Measurements from ENCODE around the gene ST3GAL3.

The ST3GAL3 gene

DNA sequence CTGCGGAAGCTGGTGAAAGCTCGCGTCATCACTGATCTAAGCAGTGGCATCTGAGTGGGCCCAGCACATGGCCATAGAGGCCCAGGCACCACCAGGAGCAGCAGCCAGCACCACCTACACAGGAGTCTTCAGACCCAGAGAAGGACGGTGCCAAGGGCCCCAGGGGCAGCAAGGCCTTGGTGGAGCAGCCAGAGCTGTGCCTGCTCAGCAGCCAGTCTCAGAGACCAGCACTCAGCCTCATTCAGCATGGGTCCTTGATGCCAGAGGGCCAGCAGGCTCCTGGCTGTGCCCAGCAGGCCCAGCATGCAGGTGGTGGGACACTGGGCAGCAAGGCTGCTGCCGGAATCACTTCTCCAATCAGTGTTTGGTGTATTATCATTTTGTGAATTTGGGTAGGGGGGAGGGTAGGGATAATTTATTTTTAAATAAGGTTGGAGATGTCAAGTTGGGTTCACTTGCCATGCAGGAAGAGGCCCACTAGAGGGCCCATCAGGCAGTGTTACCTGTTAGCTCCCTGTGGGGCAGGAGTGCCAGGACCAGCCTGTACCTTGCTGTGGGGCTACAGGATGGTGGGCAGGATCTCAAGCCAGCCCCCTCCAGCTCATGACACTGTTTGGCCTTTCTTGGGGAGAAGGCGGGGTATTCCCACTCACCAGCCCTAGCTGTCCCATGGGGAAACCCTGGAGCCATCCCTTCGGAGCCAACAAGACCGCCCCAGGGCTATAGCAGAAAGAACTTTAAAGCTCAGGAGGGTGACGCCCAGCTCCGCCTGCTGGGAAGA is 223.0 kb downstream of the ST3GAL3 start:
- no peak for DNase-seq

DNA sequence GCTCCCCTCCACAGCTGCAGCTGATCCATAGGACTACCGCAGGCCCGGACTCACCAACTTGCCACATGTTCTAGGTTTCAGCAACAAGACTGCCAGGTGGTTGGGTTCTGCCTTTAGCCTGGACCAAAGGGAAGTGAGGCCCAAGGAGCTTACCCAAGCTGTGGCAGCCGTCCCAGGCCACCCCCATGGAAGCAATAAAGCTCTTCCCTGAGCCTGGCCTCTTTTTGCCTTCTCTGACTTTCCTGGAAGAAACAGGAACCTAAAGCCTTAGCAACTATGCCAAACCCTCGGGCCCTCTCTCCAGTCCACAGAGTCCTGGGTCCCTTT is 223.6 kb downstream of the ST3GAL3 start:
- DNase-seq = no peak

DNA sequence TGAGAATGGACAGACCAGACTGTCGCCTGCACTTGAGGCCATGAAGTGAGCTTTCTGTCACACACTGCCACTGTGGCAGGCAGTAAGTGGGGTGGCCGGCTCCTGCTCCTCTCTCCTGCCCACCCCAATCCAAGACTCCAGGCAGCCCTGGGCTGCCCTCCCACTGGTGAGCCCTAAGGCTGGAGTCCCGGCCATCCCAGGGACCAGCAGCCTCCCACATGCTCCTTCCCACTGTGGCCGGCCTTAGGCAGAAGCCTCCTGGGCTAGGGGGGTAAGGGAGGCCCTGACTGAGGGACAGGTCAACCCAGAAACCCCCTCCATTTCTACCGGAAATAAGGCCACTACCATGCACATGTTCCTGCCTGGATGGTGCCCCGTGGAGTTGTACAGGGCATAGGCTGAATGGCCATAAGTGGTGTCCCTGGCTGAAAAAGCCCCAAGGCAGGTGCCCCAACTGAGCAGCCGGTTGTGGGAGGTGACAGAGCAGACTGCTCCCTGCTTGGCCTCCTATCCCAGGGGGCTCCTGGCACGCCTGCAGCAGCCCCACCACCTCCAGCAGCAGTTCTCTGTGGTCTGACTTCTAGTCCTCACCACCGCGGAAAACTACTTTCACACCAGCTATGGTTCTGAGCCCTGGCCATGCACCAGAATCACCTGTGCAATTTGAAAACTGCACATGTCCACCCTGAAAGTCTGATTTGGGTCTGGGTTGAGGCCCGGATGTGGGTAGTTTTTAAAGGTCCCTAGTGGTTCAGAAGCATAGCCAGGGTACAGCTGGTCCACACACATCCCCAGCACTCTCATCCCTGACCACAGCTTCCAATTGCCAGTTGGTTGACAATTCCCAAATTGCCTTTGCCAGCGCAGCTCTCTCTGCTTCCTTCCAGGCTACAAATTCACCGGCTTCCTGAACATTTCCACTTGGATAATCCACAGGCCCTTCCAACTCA is 224.7 kb downstream of the ST3GAL3 start:
- DNase-seq = no peak

DNA sequence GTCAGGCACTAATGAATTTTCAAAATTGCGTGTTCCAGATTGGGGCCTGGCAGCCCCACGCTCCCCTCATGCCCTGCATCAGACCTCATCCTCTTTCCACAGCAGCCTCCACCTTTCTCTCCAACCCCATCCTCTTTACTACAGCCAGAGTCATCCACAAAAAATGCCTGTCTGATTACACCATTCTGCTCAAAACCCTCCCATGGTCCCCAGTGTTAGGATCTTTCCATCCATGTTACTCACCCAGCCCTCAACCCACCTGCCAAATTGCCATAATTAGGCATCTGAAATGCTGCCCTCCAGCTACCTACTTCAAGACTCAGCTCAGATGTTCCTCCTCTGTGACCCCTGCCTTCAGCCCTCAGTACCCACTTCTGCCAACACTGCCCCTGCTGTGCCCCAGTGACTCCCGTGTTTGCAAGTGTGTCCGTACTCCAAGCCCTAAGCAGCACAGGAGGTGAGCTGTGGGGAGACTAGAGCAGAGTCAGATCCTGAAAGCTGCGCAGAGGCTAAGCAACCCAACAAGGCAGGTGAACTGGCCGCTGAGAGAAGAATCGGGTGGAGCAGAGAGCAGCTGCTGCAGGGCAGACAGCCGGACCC is 225.6 kb downstream of the ST3GAL3 start:
- DNase-seq = no peak

DNA sequence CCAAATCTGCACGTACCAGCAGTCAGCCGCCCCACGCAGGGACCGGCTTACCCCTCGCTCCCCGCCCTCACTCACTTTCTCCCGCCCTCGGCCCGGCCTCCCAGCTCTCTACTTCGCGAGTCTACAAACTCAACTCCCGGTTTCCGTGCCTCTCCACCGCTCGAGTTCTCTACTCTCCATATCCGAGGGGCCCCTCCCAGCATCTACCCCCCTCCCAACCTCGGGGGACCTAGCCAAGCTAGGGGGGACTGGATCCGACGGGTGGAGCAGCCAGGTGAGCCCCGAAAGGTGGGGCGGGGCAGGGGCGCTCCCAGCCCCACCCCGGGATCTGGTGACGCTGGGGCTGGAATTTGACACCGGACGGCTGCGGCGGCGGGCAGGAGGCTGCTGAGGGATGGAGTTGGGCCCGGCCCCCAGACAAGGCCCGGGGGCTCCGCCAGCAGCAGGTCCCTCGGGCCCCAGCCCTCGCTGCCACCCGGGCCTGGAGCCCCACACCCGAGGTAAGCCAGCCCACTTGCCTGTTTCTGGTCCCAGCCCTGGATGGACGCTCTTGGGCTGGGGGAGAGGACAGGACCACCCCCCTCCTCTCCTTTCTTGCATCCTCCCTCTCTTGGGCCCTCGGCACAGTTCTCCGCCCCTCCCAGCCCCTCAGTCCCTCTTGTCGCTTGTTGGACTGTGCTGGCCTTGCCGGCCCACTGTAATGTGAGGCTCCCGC is 226.2 kb downstream of the ST3GAL3 start, which contains the start of gene ARTN:
Gene ARTN, plus strand, starts transcription at position 416 of the 715 bp plus-strand sequence. CDS start 1,856 bp downstream, outside the sequence.
- no peak for DNase-seq

DNA sequence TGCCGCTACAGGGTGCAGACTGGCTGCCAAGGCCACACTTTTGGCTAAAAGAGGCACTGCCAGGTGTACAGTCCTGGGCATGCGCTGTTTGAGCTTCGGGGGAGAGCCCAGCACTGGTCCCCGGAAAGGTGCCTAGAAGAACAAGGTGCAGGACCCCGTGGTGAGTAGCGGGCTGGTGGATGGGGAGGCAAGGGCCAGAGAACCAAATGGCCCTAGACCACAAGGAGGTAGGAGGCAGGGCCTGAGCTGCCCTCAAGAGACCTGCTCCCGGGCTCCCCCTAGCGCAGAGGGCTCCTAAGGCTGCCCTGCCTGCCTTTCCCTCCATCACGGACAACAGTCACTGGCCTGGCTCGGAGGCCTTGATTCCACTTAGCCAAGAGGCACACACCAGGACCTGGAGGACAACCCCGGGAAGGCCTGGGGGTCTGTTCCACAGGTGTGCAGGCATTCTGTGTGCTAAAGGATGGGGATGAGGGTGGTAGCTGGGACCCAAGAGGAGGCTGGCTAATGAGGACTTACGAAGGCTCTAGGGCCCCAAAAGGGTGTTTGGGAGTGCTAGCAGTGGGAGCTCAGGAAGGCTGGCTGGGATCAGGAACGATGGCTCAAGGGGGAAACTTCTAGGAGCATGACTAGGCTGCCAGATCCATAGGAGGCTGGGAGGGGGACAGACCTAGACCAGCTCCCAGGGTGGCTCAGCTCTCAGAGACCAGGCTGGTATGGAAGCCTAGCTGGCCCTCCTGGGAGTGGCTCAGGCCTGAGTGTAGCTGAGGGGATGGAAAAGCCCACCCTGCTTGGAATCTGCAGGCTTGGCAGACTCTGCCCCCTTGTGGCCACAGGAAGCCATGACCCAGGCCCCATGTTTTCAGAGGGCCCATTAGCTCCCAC is 227.0 kb downstream of the ST3GAL3 start:
- no peak for DNase-seq

DNA sequence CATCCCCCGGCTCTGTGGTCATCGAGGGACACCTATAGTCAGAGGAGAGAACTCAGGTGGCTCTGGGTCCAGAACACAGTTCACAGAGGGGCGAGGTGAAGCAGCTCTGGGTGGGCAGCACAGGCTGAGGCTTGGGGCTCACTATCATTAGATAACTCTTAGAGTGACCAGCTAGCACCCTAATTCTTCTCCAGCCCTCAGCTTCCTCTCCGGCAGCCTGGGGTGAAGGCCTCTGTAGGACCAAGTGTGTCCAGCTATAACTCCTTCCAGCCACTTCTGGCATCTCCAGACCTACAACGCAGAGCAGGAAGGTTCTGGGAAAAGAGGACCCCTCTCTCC is 227.6 kb downstream of the ST3GAL3 start:
- no peak for DNase-seq

DNA sequence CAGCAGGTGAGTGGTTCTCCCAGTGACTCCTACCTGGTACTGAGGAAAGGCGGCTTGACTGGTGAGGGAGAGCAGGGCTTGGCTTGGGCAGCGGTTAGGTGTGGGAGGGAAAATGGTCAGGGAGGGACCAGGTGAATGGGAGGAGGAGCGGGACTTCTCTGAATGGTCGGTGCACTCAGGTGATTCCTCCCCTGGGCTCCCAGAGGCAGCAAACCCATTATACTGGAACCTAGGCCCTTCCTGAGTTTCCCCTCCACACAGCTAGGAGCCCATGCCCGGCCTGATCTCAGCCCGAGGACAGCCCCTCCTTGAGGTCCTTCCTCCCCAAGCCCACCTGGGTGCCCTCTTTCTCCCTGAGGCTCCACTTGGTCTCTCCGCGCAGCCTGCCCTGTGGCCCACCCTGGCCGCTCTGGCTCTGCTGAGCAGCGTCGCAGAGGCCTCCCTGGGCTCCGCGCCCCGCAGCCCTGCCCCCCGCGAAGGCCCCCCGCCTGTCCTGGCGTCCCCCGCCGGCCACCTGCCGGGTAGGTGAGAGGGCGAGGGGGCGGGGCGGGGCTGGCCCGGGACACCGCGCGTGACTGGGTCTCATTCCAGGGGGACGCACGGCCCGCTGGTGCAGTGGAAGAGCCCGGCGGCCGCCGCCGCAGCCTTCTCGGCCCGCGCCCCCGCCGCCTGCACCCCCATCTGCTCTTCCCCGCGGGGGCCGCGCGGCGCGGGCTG is 228.5 kb downstream of the ST3GAL3 start:
- DNase-seq = no peak

DNA sequence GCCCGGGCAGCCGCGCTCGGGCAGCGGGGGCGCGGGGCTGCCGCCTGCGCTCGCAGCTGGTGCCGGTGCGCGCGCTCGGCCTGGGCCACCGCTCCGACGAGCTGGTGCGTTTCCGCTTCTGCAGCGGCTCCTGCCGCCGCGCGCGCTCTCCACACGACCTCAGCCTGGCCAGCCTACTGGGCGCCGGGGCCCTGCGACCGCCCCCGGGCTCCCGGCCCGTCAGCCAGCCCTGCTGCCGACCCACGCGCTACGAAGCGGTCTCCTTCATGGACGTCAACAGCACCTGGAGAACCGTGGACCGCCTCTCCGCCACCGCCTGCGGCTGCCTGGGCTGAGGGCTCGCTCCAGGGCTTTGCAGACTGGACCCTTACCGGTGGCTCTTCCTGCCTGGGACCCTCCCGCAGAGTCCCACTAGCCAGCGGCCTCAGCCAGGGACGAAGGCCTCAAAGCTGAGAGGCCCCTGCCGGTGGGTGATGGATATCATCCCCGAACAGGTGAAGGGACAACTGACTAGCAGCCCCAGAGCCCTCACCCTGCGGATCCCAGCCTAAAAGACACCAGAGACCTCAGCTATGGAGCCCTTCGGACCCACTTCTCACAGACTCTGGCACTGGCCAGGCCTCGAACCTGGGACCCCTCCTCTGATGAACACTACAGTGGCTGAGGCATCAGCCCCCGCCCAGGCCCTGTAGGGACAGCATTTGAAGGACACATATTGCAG is 229.3 kb downstream of the ST3GAL3 start:
- no peak for DNase-seq

DNA sequence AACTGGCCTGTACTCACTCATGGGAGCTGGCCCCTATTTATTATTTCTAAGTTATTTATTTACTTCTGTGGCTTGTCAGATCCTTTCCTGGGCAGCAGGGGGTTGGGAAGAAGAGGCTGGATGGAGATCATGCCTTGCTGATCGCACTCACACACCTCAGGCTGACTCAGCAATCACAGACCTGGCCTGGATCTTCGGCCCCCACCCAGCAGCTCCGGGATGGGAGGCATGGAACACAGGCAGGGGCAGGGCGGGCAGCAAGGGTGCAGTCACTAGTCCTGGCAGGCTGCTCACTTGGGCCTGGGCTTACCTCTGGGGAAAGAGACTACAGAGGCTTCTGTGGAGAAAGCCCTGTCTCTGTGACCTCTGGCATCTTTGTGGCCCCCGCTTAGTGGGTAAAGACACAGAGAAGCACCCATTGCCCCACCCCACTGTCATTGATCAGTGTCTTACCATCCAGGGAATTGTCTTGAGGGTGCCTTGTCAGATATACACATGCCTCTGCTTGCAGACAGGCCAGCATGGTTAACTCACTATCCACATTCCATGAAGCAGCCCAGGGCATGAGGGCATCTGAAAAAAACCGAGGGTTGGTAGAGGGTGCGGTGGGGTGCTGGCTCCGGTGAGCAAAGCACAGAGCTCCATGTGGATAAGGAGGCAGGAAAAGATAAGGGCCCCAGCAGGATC is 230.0 kb downstream of the ST3GAL3 start:
- no peak for DNase-seq

DNA sequence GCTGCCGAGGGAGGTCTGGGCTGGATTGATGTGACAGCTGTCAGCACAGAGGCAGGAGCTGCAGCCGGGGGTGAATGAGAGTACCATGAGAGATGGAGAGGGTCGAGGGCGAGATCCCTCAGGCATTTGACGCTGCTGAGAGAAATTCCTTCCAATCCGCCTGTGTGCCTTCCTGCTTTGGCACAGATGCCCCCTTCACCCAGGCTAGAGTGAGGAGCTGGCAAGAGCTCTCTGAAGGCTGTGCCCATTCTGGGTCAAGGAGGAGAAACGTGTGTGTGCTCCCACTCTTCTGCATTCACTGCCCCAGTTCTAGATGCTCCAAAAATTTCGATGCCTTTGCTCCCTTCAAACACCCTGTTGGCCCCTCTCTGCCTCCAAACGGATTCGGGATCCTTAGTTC is 231.0 kb downstream of the ST3GAL3 start:
- DNase-seq = no peak

DNA sequence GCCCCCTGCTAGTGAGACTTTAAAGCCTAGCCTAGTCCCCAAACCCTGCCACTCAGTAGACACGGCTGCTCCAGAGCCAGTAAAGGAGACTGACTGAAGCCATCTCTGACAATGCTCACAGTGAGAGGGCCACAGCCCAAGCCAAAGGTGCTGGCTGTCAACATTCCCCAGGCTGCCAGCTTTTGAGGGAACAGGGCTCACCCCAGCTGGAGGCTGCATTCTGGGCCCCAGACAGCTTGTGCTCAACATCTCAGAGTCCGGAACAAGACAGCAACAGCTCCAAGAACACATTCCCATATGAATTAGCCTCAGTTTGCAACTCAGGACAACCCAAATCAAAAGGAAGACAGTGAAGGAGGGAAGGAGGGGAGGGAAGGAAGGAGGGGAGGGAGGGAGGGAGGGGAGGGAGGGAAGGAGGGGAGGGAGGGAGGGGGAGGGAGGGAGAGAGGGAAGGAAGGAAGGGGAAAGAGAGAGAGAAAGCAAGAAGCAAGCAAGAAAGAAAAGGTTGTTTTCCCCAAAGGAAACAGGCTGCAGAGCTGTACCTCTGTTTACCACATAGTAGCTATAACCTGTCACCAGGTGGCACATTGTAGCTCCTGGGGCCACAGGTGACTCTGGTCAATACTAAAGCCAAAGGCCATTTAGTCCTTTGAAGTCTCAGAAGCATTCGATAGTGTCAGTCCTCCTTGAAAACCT is 231.7 kb downstream of the ST3GAL3 start:
- no peak for DNase-seq

DNA sequence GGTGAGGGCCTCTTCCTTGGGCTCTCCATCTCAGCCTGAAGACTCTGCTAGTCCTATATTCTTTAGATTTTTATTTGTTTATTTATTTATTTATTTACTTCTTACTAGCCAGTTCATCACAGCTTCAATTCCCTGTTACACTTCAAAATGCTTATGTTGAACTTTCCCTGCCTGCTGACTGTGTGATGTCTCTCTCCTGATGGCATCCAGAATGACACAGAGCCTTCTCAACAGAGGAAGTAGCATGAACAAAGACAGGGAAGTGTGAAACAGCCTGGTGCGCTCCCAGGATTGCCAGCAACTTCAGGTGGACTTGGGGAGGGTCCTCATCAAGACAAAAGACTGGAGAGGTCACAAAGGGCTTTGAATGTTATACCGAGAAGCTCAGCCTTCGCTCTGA is 235.1 kb downstream of the ST3GAL3 start:
- no peak for DNase-seq

DNA sequence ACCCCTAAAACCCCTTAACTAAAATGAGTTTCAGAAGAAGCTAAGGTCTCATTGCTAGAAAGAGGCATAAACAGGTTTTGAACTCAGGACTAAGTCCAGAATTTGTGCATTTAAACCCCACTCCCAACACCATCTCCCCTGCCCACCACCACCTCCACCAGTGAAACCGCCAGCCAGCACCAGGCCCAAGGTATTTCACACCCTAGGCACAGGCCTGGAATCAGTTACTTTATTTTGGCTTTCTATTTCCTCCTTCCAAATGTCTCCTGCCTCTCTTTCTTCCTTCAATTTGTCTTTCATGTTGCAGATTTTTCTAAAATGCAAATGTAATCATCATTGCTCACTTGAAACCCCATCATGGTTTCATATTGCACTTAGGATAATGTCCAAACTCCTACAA is 237.5 kb downstream of the ST3GAL3 start:
- no peak for DNase-seq

DNA sequence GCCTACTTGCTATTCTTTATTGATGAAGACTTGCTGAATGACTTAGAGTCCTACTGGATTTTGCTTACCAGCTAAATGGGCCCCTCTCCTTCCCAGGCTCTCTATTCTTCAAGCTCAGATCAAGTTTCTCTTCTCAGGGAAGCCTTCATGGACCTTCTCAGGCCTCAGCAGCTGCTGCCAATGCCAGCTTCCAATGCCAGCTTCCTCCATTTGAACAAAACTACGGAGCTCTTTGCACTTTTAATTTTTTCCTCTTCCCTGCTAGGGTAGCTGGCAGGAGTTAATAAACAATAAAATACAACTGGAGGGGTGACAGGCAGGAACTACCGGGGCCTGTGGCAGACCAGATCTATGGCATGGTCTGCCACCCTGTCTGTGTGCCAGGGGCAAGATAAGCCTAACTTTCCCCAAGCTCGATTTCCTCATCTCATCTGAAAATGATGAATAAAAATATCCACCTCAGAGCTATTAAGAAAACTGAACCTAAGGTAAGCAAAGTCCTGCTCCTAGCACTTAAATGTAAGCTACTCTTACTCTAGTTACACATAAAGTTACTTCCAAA is 238.4 kb downstream of the ST3GAL3 start:
- no peak for DNase-seq

DNA sequence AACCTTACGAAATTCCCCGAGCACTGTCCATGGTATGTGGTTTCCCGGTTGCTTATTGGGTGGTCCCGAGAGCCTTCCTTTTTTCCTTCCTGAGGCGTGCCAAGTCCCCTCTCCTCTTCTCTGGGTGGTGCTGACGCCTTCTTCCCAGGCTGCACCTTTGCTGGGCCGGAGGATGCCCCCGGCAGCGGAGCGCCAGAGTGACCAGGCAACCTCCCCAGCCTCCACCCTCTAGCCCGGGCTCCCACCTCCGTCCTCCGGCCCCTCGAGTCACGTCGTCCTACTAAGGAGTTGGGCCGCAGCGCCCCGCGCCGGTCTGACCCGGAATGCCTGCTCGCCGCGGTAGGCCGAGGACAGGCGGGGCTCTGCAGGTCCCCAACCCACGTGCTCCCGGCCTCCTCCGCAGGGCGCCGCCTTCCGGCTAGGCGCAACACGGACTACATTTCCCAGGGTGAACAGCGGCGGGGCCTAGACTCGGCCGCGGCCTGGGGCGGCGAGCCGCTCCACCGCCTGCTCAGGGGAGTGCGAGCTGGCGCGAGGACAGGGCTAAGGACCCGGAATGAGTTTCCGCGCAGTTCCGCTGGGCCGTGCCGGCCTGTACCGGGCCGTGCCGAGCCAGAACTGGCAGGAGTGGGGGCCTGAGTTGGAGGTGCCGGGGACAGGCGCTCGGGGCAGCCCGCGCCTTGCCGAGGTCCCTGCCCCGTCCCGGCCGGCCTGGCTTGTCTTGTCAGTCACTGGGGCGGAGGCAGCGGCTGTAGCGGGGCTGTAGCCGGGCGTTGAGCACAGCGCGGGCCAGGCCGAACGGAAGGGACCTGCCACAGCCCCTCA is 239.1 kb downstream of the ST3GAL3 start, which contains the start of gene IPO13:
Gene IPO13, plus strand, starts transcription at position 715 of the 825 bp plus-strand sequence. CDS start 651 bp downstream, outside the sequence.
- DNase-seq = peak; percentile 83

DNA sequence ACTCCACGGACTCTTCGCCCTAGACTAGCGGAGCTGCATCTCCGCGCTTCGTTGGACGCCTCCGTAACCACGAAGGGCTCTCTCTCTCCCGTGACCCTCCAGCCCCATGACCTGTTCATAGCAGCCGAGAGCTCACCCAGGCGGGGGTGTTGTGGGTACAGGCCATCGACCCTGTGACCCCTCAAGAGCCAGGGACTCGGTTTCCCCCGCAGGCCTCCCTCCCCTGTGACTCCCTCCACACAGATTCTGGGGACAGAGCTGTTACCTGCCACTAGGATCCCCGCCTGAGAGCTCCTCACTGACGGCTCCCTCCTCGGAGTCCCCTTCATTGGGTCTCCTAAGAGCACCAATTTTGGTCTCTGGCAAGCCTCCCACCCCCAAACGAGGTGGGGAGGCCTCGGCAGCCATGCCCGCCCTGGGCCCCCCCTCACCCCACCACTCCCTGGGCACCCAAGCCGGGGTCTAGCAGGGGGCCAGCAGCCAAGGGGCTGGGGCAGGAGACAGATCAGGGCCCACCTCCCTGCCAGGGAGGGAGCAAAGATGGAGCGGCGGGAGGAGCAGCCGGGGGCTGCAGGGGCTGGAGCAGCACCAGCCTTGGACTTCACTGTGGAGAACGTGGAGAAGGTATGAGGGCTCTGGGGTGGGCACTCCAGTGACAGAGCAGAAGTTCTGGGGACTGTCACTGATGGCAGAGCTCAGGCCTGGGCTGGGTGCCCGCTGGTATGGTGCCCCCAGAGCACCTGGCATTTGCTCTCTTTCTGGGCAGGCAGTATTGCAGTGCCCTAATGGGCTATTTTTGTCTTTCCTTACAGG is 239.9 kb downstream of the ST3GAL3 start:
- no peak for DNase-seq
